Measurements from ENCODE around the gene RARRES1. TPM values are rescaled to one million over a fixed set of nuclear protein-coding genes. Genes with fewer than 3 reads are reported as not detected.

The RARRES1 gene
- total RNA-seq, 3 donors from 2014 or later = 3.5 to 568 (median 403) TPM

DNA sequence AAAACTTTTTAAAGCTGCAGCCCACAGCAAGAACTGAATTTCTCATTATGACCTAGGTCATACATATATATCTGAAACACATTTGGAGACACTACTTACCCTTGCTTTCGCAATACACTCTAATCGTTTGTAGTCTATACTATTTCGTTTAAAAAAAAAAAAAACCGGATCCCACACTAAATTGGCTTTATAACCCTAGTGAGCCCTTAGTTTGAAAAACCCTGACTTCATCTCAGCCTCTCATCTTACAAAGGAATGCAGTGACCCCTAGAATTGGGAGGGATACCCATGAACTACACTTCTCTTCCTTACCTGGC lies 4.2 kb downstream of the RARRES1 start:
- Histone ChIP-seq H3K27ac (peak overlapping the region; percentile 38 to 82), H3K4me1 (peaks cover 3 to 11% of the 10 kb centered on the region in 2 donors), H3K36me3 (no peaks in the 10 kb centered on the region), H3K27me3 (no peaks in the 10 kb centered on the region), H3K4me3 (peak overlapping the region in 2 of 3 donors; percentile 5 to 21), H3K9me3 (no peaks in the 10 kb centered on the region)
- no peak for TF ChIP-seq POLR2AphosphoS5 (IDR thresholded peaks at IDR 0.05)
- no peak for TF ChIP-seq POLR2A (IDR thresholded peaks at IDR 0.05)
- TF ChIP-seq, protein P1, sequence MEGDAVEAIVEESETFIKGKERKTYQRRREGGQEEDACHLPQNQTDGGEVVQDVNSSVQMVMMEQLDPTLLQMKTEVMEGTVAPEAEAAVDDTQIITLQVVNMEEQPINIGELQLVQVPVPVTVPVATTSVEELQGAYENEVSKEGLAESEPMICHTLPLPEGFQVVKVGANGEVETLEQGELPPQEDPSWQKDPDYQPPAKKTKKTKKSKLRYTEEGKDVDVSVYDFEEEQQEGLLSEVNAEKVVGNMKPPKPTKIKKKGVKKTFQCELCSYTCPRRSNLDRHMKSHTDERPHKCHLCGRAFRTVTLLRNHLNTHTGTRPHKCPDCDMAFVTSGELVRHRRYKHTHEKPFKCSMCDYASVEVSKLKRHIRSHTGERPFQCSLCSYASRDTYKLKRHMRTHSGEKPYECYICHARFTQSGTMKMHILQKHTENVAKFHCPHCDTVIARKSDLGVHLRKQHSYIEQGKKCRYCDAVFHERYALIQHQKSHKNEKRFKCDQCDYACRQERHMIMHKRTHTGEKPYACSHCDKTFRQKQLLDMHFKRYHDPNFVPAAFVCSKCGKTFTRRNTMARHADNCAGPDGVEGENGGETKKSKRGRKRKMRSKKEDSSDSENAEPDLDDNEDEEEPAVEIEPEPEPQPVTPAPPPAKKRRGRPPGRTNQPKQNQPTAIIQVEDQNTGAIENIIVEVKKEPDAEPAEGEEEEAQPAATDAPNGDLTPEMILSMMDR (IDR thresholded peaks at IDR 0.05) = no peak
- intact Hi-C loops (cut with DNase I; ENCODE audit: low total_unique reads) = no loop called here
- DNase-seq (ENCODE audit: low spot score in 2 of 2) = no peak

DNA sequence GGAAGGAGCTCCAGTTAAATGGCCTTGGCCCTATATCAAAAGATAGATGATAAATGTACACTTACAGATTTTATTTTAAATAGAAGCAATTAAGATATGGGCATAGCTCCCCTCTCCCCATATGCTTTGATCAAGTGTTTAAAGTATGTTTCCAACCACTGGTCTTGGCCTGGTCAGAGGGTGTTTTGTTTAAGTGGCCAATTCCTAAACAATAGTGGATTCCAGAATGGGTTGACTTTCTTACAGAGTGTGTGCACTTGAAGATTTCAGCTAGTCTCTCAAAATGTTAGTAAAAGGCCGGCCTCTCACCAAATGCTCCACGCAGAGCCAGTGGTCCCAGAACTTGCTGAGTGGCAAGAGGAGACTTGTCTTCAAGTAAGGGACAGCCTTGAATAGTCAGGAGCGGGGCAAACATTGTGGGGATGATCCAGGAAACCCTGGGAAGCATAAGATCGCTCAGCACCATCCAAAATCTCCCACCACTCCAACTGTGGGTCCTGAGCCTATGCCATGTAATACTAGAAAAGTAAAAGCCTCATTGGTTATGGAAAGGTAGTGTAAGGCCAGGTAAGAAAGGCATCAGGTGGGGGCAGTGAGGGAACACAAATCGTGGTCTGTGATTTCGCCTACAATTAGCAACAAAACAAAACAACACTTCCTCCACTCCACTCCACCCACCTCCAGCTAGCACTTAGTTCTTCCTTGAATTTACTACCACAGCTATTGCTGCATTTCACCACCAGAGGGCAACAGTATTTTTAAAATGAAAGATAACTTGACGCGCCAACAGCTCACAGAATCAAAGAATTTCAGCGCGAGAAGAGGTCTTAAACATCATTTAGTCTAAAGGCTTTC lies 4.8 kb downstream of the RARRES1 start:
- H3K36me3 ChIP-seq = no peaks in the 10 kb centered on the region
- no peaks in the 10 kb centered on the region for H3K27me3 ChIP-seq
- TF ChIP-seq POLR2AphosphoS5 (IDR thresholded peaks at IDR 0.05) = no peak
- TF ChIP-seq, protein P1 (IDR thresholded peaks at IDR 0.05) = peak; percentile 80 to 97 (median 95)
- intact Hi-C loops (cut with DNase I; ENCODE audit: low total_unique reads) = no loop called here
- peak overlapping the region; percentile 38 to 82 for H3K27ac ChIP-seq
- H3K9me3 ChIP-seq = no peaks in the 10 kb centered on the region
- peak overlapping the region in 2 of 3 donors; percentile 5 to 21 for H3K4me3 ChIP-seq
- DNase-seq (ENCODE audit: low spot score in 2 of 2) = peak in 1 of 2 donors; percentile 51
- peaks cover 3 to 11% of the 10 kb centered on the region in 2 donors for H3K4me1 ChIP-seq

DNA sequence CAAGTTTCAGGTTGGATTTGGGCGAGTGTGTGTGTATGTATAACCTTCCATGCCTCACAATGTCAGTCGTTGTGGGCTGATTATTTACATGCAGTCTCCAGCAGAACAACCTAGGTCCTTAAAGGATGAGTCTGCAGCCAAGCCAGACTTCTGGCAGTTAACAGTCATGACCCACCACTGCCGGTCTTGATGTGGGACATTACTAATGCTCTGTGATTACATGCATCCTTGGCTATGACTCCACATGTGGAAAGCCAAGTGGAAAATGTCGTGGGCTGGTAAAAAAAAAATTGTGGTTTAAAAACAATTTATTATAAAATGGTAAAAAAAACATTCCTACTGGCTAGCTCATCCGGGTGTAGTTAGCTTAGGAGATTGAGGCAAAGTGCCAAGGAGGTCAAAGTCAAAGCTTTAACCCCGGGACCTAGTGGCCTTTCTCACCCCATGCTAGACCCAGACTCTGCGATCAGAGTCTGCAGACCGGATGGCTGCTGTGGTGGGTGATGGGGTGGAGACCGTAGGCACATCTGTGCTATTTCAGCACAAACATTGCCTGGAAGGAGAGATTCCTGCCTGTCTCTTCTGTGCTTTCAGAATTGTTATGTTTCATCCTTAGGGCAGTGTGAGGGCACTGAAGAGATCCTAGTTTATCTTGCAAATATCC lies 6.8 kb downstream of the RARRES1 start:
- Histone ChIP-seq H3K9me3 (no peaks in the 10 kb centered on the region), H3K27me3 (no peaks in the 10 kb centered on the region), H3K27ac (peak overlapping the region; percentile 38 to 85), H3K4me1 (peaks cover 0 to 11% of the 10 kb centered on the region in 2 donors), H3K36me3 (no peaks in the 10 kb centered on the region), H3K4me3 (peak overlapping the region in 1 of 3 donors; percentile 11)
- intact Hi-C loops (cut with DNase I; ENCODE audit: low total_unique reads) = no loop called here
- peak in 1 of 2 donors; percentile 41 for DNase-seq (ENCODE audit: low spot score in 2 of 2)
- no peak for TF ChIP-seq POLR2A (IDR thresholded peaks at IDR 0.05)
- TF ChIP-seq POLR2AphosphoS5 (IDR thresholded peaks at IDR 0.05) = peak in 1 of 3 donors; percentile 48
- TF ChIP-seq, protein P1 (IDR thresholded peaks at IDR 0.05) = no peak

DNA sequence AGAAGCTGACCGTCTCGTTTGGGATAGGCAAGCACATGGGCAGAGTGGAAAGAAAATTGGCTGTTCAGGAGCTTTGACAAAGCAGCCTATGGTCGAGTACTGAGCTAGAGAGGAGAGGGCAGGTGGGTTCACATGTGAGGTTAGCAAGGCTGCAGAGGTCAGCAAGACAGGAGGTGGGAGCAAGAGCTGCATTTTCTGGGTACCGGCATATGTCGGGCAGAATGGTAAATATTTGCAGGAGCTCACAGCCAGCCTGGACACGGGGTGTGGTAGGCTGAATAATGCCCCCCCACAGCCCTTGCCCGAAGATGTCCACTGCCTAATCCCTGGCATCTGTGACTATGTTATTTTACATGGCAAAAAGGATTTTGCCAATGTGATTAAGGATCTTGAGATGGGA lies 8.3 kb downstream of the RARRES1 start:
- H3K9me3 ChIP-seq = no peaks in the 10 kb centered on the region
- TF ChIP-seq, protein P1 (IDR thresholded peaks at IDR 0.05) = no peak
- TF ChIP-seq POLR2AphosphoS5 (IDR thresholded peaks at IDR 0.05) (no peak), POLR2A (IDR thresholded peaks at IDR 0.05) (no peak)
- no peak for DNase-seq (ENCODE audit: low spot score in 2 of 2)
- H3K4me3 ChIP-seq = no peak overlapping the region
- no peaks in the 10 kb centered on the region for H3K36me3 ChIP-seq
- no peaks in the 10 kb centered on the region for H3K27me3 ChIP-seq
- peak overlapping the region; percentile 38 to 85 for H3K27ac ChIP-seq
- peaks cover 0 to 8% of the 10 kb centered on the region in 2 donors for H3K4me1 ChIP-seq
- intact Hi-C loops (cut with DNase I; ENCODE audit: low total_unique reads) = no loop called here

DNA sequence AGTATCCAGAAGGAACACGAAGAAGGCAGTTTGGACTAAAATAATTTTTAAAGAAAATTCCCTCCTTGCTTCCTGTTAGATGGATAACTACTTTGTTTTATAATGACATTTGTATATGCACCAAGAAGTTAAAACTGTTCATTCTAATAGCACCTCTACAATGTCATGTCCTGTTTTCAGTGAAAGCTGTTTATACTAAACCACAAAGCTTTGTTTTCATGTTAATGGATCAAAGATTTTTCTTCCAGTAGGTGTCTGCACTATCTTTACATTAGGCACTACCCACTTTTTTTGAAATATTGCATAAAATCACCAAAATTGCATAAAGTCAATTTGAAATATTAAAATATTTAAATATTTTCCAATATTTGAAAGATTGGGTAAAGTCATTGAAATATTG lies 10.1 kb downstream of the RARRES1 start:
- no peak for TF ChIP-seq POLR2AphosphoS5 (IDR thresholded peaks at IDR 0.05)
- TF ChIP-seq, protein P1 (IDR thresholded peaks at IDR 0.05) = no peak
- no peak for TF ChIP-seq POLR2A (IDR thresholded peaks at IDR 0.05)
- Histone ChIP-seq H3K27me3 (no peaks in the 10 kb centered on the region), H3K4me3 (no peak overlapping the region), H3K36me3 (no peaks in the 10 kb centered on the region), H3K9me3 (no peaks in the 10 kb centered on the region), H3K4me1 (peaks cover 0 to 11% of the 10 kb centered on the region in 2 donors), H3K27ac (no peak overlapping the region)
- DNase-seq (ENCODE audit: low spot score in 2 of 2) = no peak
- intact Hi-C loops (cut with DNase I; ENCODE audit: low total_unique reads) = no loop called here

Data from breast epithelium (tissue), 4 donors.